HG03354 (cell line): ENCODE results near the gene PHACTR1.

ENCODE experiments used
- ATAC-seq: cut with Tn5 transposase; IDR thresholded peaks from one replicate; pipeline ENCODE4 v1.9.1; 2021; ENCODE audit warnings: mild to moderate bottlenecking; ENCODE audit not compliant: unreplicated experiment, poor library complexity, severe bottlenecking

PHACTR1 gene

GRCh38 chr6:13077117-13077516, 360.6 kb downstream of the PHACTR1 start:
- no peak for ATAC-seq

GRCh38 chr6:13079096-13079723, 362.6 kb downstream of the PHACTR1 start:
- no peak for ATAC-seq

DNA sequence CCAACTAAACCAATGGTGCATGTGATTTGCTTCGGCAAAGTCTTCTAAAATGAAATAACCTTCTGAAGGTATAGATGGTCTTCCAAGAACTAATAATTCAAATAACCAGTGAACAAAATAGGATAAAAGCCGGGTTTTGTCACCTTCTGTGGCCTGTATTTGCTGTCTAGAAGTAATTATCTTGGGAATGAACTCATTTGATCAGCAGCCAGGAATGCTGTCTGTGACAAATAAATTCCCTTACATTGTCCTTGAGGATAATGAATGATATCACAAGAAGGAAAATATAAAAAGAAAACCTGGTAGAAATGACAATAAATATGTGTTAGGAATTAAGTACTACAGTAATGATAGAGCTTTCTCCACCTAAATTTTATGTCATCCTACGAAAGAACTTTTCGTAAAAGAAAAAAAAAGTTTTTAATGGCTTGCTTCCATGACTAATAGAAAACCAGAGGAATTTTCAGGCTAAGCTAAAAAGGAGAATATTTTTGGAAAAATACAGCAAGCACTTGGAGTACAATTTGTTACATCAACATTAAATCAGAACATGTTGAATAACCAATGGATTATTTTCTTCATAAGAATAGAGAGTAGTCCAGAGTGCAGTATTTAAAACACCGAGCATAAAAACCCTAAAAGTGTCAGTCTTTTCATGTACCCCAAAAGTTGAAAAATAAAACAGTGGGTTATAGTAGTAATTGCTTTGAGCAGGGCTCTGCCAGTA, 364.1 kb downstream of the PHACTR1 start:
- ATAC-seq = no peak

DNA sequence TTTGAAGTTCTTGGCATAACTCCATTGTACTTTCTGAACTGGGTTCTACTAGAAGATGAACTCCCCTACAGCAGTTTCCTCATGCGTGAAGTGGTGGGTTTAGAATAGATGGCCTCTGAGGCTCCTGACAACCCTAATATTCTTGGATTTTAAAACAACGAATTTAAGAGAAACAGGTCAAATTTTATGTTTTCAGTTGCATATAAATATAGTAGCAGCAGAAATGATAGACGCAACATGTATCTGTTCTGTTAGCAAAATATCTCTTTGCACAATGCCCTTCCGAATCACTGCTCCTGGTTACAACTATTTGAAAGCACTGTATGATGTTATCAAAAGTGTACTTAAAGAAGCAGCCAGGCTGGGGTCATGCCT, 364.6 kb downstream of the PHACTR1 start:
- no peak for ATAC-seq

GRCh38 chr6:13089296-13089994, 372.9 kb downstream of the PHACTR1 start:
- no peak for ATAC-seq

- no peak for ATAC-seq
Measured at GRCh38 chr6:13091192-13091591, 374.6 kb downstream of the PHACTR1 start.

- ATAC-seq = no peak
Measured at GRCh38 chr6:13094781-13095425, 378.3 kb downstream of the PHACTR1 start.

DNA sequence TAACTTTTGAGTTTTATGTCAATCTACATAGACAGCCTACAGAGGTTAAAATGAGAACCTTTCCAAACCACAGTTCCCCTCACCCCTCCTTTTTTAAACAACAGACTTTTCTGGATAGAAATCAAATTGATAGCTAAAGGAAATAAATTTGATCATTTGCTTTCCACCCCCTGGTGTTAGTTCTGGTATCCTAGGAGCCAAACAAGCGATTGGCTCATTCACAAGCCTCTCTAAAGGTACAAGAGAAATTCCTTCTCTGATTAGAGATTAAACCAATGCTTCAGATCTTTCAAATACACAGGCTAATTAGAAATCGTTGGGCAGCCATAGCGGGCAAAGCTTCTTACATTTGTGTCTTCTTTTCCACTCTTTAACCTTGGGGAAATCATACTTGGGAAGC, 379.5 kb downstream of the PHACTR1 start:
- ATAC-seq = no peak

DNA sequence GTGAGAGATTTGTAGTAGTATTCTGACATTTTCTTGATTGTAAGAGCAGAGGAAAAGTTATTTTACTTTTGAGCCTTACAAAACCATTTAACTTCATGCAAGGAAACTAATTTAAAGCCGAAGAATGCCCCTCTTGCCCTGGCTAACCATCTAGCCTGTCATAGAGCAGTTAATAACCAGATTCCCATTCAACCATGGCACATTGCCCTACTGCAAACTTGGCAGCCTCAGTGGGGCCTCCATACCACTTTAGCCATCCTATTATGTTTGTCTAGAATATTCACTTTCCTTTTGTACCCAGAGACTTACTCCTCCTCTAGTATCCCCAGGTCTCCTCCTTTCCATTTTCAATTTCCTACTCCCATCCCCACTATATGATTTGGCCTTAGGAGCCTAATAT, 380.9 kb downstream of the PHACTR1 start:
- ATAC-seq = no peak

GRCh38 chr6:13098006-13098405, 381.4 kb downstream of the PHACTR1 start:
- no peak for ATAC-seq

DNA sequence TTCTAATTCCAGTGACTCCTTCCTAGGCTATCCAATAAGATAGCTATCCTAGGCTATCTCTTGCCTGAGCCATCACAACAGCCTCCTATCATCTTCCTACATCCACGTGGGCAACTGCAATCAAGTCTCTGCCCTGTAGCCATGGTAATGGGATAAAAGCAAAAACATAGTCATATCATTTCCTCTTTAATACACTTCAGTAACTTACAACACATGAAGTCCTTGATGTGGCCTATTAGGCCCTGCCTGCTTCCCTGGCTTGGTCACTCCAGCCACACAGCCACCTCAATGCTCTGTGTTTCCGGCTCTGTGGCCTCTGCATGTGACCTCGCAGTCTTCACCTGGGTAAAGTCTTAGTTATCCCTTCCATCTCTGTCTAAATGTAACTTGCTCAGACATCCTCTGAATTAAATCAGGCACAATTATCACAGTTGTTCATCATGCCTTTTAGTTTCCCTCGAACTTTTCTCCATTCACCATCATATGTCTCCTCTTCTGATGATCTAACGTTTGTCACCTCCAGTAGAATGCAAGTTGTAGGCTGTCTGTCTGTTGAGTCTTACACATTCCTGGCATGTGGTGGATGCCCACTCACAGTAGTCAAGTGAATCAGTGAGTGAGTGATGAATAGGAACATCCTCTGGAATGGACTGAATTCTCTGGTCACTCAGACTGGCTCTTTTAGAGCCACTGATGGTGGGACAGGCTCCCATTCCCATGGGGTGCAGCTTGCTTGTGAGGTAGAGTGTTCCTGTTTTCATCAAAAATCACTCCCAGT, 382.4 kb downstream of the PHACTR1 start:
- ATAC-seq = no peak

GRCh38 chr6:13099771-13100170, 383.2 kb downstream of the PHACTR1 start:
- no peak for ATAC-seq

DNA sequence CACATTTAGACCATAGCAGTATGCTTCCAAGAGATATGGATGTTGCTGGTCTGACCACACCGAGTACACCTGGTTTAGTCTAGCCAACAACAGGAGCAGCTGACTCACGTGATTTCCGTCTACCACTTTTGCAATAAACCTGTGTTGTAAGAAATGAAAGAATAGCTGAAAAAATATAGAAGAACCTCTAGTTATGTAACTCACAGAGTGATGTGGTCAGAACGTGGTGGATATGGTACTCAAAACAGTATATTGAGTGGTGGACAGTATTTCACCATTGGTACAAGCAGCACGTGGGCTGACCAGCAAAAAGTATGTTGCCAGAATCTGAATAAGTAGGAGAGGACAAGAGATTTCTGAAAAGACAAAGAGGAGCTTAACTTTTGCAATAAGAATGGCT, 384.8 kb downstream of the PHACTR1 start:
- ATAC-seq = no peak

- no peak for ATAC-seq
Measured at GRCh38 chr6:13101985-13102384, 385.4 kb downstream of the PHACTR1 start.

DNA sequence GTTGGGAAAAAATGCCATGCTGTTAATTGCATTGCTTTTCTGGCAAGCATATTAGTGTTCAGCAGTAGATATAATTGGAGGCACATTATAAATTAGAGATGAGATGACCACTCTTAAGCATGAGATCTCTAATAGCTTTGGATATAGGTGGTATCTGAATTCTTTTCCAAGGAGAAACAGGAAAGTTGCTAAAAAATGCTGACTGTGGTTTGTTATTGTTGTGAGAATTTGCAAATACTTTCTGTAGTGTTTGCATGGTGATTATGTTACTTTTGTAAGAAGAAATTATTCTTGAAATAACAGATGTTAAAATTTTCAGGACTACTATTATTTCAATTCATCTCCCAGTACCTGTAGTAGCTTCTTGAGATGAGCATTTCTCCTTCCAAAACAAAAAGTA, 386.6 kb downstream of the PHACTR1 start:
- ATAC-seq = no peak

- no peak for ATAC-seq
Measured at GRCh38 chr6:13105139-13105538, 388.6 kb downstream of the PHACTR1 start.

- no peak for ATAC-seq
Measured at GRCh38 chr6:13112921-13113320, 396.4 kb downstream of the PHACTR1 start.

DNA sequence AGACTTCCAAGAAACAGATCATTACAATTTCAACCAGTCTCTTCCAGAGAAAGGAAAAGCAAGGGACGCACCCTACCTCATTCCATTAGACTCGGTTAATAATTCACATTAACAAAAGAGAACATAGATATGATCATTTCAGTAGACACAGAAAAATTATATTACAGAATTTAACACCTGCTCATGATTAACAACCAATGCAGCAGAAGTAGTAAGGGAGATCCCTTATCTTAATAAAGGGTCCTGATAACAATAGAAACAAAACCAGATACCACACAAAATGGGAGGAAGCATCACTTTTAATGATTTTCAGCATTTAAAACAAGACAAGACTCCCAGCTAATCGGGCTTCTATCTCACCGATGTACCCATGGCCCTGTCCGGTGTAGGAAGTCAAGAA, 396.8 kb downstream of the PHACTR1 start:
- ATAC-seq = no peak

- no peak for ATAC-seq
Measured at GRCh38 chr6:13113981-13114593, 397.5 kb downstream of the PHACTR1 start.
